Neuron (in vitro differentiated cells): ENCODE results near the gene SLBP.
"Not testable (repeated sequence)": the region's sequence is repeated elsewhere in the genome, so short reads cannot be mapped to it uniquely, and the experiment has no call there.

ENCODE experiments used
- H2AFZ ChIP-seq: one replicate; pipeline ENCODE4 v1.6.1; 2013; ENCODE audit warnings: low read depth, mild to moderate bottlenecking, inconsistent platforms, low read length, moderate library complexity
- H3K27me3 ChIP-seq: one replicate; pipeline ENCODE4 v1.6.1; 2013; ENCODE audit warnings: low read length; ENCODE audit not compliant: insufficient read depth
- H3K36me3 ChIP-seq: one replicate; pipeline ENCODE4 v1.6.1; 2013; ENCODE audit warnings: low read length; ENCODE audit not compliant: insufficient read depth
- H3K4me1 ChIP-seq: one replicate; pipeline ENCODE4 v1.6.1; 2013; ENCODE audit warnings: low read length; ENCODE audit not compliant: insufficient read depth
- H3K4me3 ChIP-seq: 2 replicates; pipeline ENCODE4 v1.5.1; 2013; ENCODE audit warnings: mild to moderate bottlenecking, low read length, moderate library complexity
- H3K9me3 ChIP-seq: one replicate; pipeline ENCODE4 v1.6.1; 2013; ENCODE audit warnings: low read length

Gene SLBP

DNA sequence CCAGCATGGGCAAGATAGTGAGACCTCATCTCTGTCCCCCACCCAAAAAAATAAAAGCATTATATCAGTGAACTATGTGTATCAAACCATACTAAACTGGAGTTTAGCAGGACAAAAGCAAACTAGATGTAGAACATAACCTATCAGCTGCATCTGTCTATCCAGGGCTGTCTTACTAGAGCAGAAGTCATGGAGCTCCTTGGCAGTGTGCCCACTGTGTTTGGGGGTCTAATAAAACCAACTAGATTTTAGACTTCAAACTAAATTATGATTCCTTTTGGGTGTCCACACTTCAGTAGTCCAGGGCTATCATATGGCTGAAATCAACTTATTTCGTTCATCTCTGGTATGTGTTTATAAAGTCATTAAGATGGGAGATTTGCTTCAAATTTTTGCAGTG, 8.3 kb downstream of the SLBP start:
- H3K36me3 ChIP-seq = peaks cover 78% of the 10 kb centered on the region
- H3K27me3 ChIP-seq = no peaks in the 10 kb centered on the region
- H2AFZ ChIP-seq = no peak overlapping the region
- H3K4me3 ChIP-seq = no peak overlapping the region
- peaks cover 1% of the 10 kb centered on the region for H3K9me3 ChIP-seq
- H3K4me1 ChIP-seq = no peaks in the 10 kb centered on the region

- H3K9me3 ChIP-seq, H3K27me3 ChIP-seq, H3K4me1 ChIP-seq, H2AFZ ChIP-seq, H3K4me3 ChIP-seq: not testable (repeated sequence)
- H3K36me3 ChIP-seq = peaks cover 85% of the 10 kb centered on the region
Measured at GRCh38 chr4:1701671-1702070, 10.4 kb downstream of the SLBP start.

- H3K4me3 ChIP-seq = no peak overlapping the region
- H3K27me3 ChIP-seq = no peaks in the 10 kb centered on the region
- no peaks in the 10 kb centered on the region for H3K9me3 ChIP-seq
- peaks cover 84% of the 10 kb centered on the region for H3K36me3 ChIP-seq
- H2AFZ ChIP-seq = no peak overlapping the region
- H3K4me1 ChIP-seq = no peaks in the 10 kb centered on the region
Measured at GRCh38 chr4:1695913-1696312, 16.2 kb downstream of the SLBP start.

DNA sequence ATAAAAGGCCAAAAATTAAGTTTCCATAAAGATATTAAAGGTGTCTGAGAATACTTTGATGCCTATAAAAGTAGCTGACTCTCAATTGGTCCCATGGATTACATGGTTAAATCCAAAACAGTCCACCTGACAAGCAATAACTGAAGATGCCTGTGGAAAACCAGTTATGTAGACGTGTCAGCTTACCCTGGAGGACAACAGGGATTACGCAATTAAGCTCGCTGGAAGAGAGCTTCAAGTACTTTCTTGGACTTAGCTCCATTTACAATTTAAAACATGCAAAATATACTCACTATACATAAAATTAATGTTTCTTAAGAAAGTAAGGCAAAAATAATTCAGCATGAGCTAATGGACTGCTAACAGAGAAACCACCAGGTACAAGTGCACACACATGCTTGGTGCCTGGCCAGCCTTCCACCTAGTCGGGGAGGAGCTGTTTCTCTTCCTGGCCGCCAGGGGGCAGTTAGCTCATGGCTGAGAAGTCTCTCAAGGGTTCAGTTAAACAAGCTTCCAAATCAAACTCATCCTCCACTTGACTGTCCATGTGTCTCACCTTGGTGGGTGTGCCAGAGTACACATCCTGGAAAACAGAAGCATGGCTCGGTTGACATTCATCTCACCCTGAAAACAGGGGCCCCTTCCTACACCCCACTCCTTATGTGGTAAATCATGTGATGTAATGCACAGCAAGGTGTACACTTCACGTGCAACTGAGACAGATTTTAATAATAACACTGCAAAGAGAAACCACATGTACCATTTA, 18.8 kb downstream of the SLBP start:
- no peak overlapping the region for H3K4me3 ChIP-seq
- H2AFZ ChIP-seq = no peak overlapping the region
- H3K27me3 ChIP-seq = no peaks in the 10 kb centered on the region
- H3K4me1 ChIP-seq = no peaks in the 10 kb centered on the region
- no peaks in the 10 kb centered on the region for H3K9me3 ChIP-seq
- peaks cover 64% of the 10 kb centered on the region for H3K36me3 ChIP-seq

- Histone ChIP-seq H3K27me3 (no peaks in the 10 kb centered on the region), H3K9me3 (no peaks in the 10 kb centered on the region), H3K4me3 (no peak overlapping the region), H2AFZ (no peak overlapping the region), H3K4me1 (no peaks in the 10 kb centered on the region), H3K36me3 (peaks cover 55% of the 10 kb centered on the region)
Measured at GRCh38 chr4:1691737-1692373, 20.3 kb downstream of the SLBP start.

DNA sequence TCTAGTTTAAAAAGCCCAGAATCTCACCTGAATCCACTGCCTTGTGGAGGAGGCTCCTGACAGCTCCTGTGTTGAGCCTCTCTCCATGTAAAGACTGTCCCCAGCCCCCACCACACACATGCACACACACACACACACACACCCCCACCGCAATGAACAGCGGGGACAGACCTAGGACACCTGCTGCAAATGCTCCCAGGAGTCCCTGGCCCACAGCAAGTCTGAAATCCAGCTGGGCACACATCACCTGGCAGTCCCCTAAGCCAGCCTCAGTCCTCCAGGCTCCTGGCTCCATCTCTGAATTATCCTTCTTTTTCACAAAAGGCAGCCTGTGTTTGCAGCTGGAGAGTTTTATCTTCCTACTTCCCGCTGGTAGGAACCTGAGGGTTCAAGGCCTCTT, 21.4 kb downstream of the SLBP start:
- no peaks in the 10 kb centered on the region for H3K9me3 ChIP-seq
- H2AFZ ChIP-seq = no peak overlapping the region
- H3K4me1 ChIP-seq = no peaks in the 10 kb centered on the region
- H3K36me3 ChIP-seq = peaks cover 49% of the 10 kb centered on the region
- no peak overlapping the region for H3K4me3 ChIP-seq
- no peaks in the 10 kb centered on the region for H3K27me3 ChIP-seq

GRCh38 chr4:1686440-1687036, 25.6 kb downstream of the SLBP start:
- Histone ChIP-seq H3K9me3 (peaks cover 5% of the 10 kb centered on the region), H3K27me3 (peaks cover 16% of the 10 kb centered on the region), H3K36me3 (peaks cover 11% of the 10 kb centered on the region), H2AFZ (no peak overlapping the region), H3K4me3 (no peak overlapping the region), H3K4me1 (no peaks in the 10 kb centered on the region)

DNA sequence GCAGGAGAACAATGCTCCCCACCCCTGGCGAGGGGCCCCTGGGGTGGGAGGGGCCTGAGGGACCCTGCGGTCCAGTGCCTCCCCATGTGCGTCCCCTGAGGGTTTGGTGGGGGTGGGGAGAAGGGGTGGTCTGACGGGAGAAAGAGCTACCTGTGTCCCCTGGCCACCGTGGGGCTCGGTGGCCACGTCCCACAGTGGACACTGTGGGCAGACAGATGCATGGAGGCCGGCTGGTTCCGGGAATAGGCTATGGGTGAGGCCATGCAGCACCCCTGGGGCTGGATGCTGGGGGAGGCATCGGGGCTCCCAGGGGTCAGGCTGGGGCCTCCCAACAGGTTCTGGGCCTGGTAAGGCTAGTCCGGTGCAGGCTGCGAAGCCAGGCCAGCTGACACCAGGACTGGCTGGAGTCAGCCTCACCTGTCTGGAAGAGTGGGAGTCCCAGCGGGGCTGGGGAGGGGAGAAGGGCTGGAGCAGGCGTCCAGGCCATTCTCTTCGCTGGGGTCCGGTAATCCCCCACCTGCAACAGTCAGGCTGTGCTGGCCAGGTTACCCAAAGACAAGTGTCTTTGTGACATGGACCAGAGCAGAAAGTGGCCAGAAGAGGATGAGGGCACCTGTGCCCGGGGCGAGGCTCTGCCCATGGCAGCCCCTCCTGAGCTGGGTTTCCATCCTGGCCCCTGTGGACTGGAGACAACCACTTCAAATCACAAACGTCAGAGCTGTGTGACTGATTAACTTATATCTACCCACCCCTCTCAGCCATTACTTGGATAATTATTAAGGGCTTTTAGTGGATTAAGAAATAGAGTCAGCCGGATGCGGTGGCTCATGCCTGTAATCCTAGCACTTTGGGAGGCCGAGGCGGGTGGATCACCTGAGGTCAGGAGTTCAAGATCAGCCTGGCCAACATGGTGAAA, 26.6 kb downstream of the SLBP start:
- H3K4me1 ChIP-seq = no peaks in the 10 kb centered on the region
- peaks cover 5% of the 10 kb centered on the region for H3K9me3 ChIP-seq
- H2AFZ ChIP-seq = no peak overlapping the region
- peaks cover 16% of the 10 kb centered on the region for H3K27me3 ChIP-seq
- no peak overlapping the region for H3K4me3 ChIP-seq
- peaks cover under 1% of the 10 kb centered on the region for H3K36me3 ChIP-seq

DNA sequence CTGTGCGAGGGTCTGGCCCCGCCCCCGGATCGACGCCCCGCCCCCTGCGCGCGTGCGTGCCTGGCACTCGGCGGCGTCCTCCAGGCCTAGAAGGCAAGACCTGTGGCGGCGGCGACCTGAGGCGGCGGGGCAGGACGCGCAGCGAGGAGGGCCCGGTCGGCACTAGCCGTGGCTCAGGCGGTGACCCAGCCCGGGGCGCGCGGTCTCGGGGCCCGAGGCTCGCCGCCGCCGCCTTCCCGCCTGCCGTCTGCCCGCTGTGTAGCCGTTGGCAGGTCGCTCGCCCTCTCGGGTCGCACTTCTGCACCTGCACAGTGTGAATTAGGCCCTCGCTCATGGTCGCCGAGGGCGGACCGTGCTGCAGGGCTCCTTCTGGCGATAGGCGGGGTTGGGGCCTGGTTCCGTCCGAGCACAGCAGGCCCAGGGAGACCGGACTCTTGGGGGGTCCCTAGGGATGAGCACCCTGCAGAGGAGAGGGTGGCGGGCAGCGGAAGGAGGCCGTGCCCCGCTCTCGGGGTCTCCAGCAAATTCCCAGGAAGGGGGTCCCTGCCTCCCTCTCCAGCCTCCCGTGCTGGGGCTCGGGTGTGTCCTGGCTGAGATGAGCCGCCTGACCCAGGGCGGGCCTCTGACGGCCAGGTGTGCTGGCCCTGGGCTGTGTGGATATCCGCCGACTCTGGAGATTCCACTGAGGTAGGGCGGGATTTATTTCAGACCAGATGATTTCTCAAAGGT, 27.4 kb downstream of the SLBP start:
- Histone ChIP-seq H3K36me3 (no peaks in the 10 kb centered on the region), H3K4me3 (no peak overlapping the region), H3K4me1 (no peaks in the 10 kb centered on the region), H3K9me3 (peaks cover 5% of the 10 kb centered on the region), H3K27me3 (peaks cover 16% of the 10 kb centered on the region), H2AFZ (no peak overlapping the region)

- Histone ChIP-seq H3K4me1 (no peaks in the 10 kb centered on the region), H2AFZ (peak within 1 kb of the TSS; percentile 91), H3K36me3 (no peaks in the 10 kb centered on the region), H3K9me3 (peaks cover 5% of the 10 kb centered on the region), H3K4me3 (peak within 1 kb of the TSS; percentile 40), H3K27me3 (peaks cover 16% of the 10 kb centered on the region)
Measured at GRCh38 chr4:1683736-1684505, 28.2 kb downstream of the SLBP start, which contains the start of gene FAM53A. Gene FAM53A, minus strand, starts transcription at chr4:1684313. Its CDS starts 15,572 bp downstream, at chr4:1668741.

DNA sequence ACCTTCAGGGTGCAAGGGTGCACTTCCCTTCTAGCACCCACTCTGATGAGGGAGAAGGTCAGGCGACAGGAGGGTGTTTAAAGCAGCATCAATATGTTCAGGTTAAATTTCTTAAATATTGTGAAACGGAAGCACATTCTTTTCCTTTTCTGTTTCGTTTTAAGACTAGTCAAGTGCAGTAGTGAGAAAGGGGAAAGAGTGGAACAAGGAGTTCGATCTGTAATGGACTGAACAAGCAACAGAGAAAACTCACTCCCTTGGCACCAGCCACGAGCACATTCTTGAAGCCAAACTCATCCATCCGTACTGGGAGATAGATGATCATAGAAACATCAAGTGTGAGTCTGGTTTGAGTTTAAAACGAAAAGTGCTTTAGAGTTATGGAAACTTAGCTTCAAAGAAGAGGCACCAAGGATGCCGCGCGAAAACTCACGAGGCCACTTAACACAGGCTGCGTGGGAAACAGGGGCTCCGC, 28.8 kb downstream of the SLBP start:
- Histone ChIP-seq H2AFZ (peak overlapping the region; percentile 91), H3K36me3 (no peaks in the 10 kb centered on the region), H3K4me3 (peak overlapping the region; percentile 40), H3K27me3 (peaks cover 16% of the 10 kb centered on the region), H3K9me3 (peaks cover 5% of the 10 kb centered on the region), H3K4me1 (no peaks in the 10 kb centered on the region)
